ENCODE data around the gene SYNE1.

DNA sequence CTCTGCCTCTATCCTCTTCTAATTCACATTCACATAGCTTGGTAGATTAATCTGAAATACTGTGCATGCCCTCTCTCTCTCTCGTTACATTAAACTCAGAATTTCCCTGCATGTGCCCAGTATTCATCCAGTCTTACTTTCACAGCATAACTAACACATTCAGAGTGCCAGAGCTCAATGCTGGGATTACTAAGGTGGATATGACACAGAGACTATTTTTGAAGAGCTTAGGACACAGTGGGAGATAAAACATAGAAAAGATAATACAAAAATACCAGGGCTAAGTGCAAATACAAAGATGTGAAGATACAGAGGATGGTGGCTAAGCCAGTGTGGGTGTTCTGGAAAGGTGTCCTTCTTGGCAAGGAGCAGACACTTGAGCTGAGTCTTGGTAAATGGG is 6.3 kb downstream of the SYNE1 start:
- TF ChIP-seq POLR2A (IDR thresholded peaks at IDR 0.05): no peak
- TF ChIP-seq POLR2AphosphoS5 (IDR thresholded peaks at IDR 0.05): no peak
- TF ChIP-seq, protein P1, sequence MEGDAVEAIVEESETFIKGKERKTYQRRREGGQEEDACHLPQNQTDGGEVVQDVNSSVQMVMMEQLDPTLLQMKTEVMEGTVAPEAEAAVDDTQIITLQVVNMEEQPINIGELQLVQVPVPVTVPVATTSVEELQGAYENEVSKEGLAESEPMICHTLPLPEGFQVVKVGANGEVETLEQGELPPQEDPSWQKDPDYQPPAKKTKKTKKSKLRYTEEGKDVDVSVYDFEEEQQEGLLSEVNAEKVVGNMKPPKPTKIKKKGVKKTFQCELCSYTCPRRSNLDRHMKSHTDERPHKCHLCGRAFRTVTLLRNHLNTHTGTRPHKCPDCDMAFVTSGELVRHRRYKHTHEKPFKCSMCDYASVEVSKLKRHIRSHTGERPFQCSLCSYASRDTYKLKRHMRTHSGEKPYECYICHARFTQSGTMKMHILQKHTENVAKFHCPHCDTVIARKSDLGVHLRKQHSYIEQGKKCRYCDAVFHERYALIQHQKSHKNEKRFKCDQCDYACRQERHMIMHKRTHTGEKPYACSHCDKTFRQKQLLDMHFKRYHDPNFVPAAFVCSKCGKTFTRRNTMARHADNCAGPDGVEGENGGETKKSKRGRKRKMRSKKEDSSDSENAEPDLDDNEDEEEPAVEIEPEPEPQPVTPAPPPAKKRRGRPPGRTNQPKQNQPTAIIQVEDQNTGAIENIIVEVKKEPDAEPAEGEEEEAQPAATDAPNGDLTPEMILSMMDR (IDR thresholded peaks at IDR 0.05): no peak
- no peak for TF ChIP-seq EP300 (IDR thresholded peaks at IDR 0.05)

Measured in sigmoid colon (tissue), 4 donors.